ENCODE measurements around the gene MRTFA. TPM values are rescaled to one million over a fixed set of nuclear protein-coding genes. Genes with fewer than 3 reads are reported as not detected.

Gene MRTFA
- total RNA-seq, 1 donor: 34.0 TPM

DNA sequence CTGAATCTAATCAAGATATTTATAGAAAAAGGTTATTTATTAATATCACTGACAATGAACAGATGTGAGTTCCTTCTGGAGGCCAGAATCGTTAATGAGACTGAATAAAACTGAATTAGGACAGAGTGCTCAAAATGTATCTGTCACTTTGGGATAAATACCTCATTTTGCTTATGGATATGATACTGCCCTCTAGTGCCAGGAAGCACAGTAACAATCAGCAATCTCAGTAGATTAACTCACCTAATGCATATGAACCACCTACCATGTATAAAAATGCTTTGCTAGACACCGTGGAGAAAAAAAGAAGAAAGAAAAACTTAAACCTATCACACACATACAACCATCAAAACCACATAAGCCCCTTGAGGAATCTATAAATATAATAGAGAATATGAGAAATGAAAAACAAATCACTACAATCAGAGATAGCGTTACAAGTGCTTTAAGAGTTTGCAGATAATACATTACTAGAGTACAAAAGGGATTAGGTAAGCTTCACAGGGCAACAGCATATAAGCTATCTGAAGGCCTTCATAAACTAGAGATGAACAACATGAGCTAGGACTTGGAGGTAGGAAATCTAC is 148.8 kb downstream of the MRTFA start:
- no peaks in the 10 kb centered on the region for H3K9me3 ChIP-seq (ENCODE audit: low read depth, low read length)
- H3K4me2 ChIP-seq (ENCODE audit: insufficient read depth, low read length): no peak overlapping the region
- H3K4me3 ChIP-seq (ENCODE audit: insufficient read depth, low read length): no peak overlapping the region
- H3K36me3 ChIP-seq (ENCODE audit: insufficient read depth, low read length): no peaks in the 10 kb centered on the region
- H2AFZ ChIP-seq (ENCODE audit: low read length): no peak overlapping the region
- no peak overlapping the region for H3K27ac ChIP-seq (ENCODE audit: low read depth, low read length)
- peak; percentile 79 for DNase-seq (ENCODE audit: insufficient read length, low spot score, missing footprints)
- H3K4me1 ChIP-seq (ENCODE audit: insufficient read depth, low read length): peaks cover 34% of the 10 kb centered on the region
- peaks cover 28% of the 10 kb centered on the region for H4K20me1 ChIP-seq (ENCODE audit: insufficient read depth, low read length)
- H3K79me2 ChIP-seq (ENCODE audit: insufficient read depth, low read length): peaks cover 38% of the 10 kb centered on the region
- TF ChIP-seq CTCF (IDR thresholded peaks at IDR 0.05; ENCODE audit: extremely low read depth, low read depth, low read length): peak; percentile 84
- no peaks in the 10 kb centered on the region for H3K27me3 ChIP-seq (ENCODE audit: insufficient read depth, low read length)

GRCh38 chr22:40486962-40487602 is 149.4 kb downstream of the MRTFA start:
- no peaks in the 10 kb centered on the region for H3K9me3 ChIP-seq (ENCODE audit: low read depth, low read length)
- H3K36me3 ChIP-seq (ENCODE audit: insufficient read depth, low read length): no peaks in the 10 kb centered on the region
- no peak overlapping the region for H3K4me3 ChIP-seq (ENCODE audit: insufficient read depth, low read length)
- no peak for DNase-seq (ENCODE audit: insufficient read length, low spot score, missing footprints)
- no peaks in the 10 kb centered on the region for H3K27me3 ChIP-seq (ENCODE audit: insufficient read depth, low read length)
- TF ChIP-seq CTCF (IDR thresholded peaks at IDR 0.05; ENCODE audit: extremely low read depth, low read depth, low read length): no peak
- no peak overlapping the region for H2AFZ ChIP-seq (ENCODE audit: low read length)
- no peak overlapping the region for H3K4me2 ChIP-seq (ENCODE audit: insufficient read depth, low read length)
- peak overlapping the region; percentile 6 for H3K27ac ChIP-seq (ENCODE audit: low read depth, low read length)
- H3K4me1 ChIP-seq (ENCODE audit: insufficient read depth, low read length): peaks cover 32% of the 10 kb centered on the region
- H4K20me1 ChIP-seq (ENCODE audit: insufficient read depth, low read length): peaks cover 27% of the 10 kb centered on the region
- peaks cover 39% of the 10 kb centered on the region for H3K79me2 ChIP-seq (ENCODE audit: insufficient read depth, low read length)

DNA sequence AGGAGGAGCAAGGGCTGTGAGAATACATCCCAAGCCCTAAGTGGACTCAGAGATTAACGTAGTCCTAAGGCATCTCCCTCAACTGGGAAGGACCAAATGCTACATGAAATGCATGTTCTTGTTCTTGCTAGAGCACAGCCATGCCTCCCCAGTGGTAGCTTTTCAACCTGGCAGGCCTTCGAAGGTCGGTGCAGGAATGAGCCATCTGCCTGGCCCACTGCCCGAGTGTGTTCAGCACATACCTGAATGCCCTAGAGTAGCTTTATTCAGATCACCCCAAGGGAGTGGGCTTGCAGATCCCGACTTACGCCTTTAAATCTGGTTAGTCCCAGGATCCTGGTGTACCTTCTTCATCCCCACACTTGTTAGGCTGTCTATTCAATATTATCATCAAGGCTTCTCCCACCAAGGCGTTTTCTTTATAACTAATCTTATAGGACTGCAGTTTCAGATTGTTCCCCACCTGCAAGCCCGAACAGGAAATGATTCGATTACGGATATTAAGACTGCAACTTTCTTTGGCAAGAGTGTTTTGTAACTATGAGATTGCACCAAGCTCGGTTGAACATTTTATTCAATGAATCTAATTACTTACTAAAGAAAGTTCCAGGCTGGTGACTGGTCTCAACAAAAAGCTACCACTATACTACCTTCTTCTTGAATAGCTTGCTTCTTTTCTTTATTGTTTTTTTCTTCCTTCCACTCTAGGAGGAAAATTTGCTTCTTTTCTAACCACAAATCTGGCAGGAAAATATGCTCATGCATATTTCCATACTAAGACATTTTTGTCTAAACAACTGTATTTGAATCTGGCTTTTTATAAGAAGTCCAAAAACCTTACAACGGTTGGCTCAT is 150.5 kb downstream of the MRTFA start:
- H3K4me2 ChIP-seq (ENCODE audit: insufficient read depth, low read length): peak overlapping the region; percentile 1
- H3K27me3 ChIP-seq (ENCODE audit: insufficient read depth, low read length): no peaks in the 10 kb centered on the region
- H3K79me2 ChIP-seq (ENCODE audit: insufficient read depth, low read length): peaks cover 34% of the 10 kb centered on the region
- no peaks in the 10 kb centered on the region for H3K36me3 ChIP-seq (ENCODE audit: insufficient read depth, low read length)
- H2AFZ ChIP-seq (ENCODE audit: low read length): no peak overlapping the region
- peak overlapping the region; percentile 29 for H3K27ac ChIP-seq (ENCODE audit: low read depth, low read length)
- no peaks in the 10 kb centered on the region for H3K9me3 ChIP-seq (ENCODE audit: low read depth, low read length)
- H4K20me1 ChIP-seq (ENCODE audit: insufficient read depth, low read length): peaks cover 23% of the 10 kb centered on the region
- DNase-seq (ENCODE audit: insufficient read length, low spot score, missing footprints): peak; percentile 79
- H3K4me3 ChIP-seq (ENCODE audit: insufficient read depth, low read length): no peak overlapping the region
- no peak for TF ChIP-seq CTCF (IDR thresholded peaks at IDR 0.05; ENCODE audit: extremely low read depth, low read depth, low read length)
- H3K4me1 ChIP-seq (ENCODE audit: insufficient read depth, low read length): peaks cover 26% of the 10 kb centered on the region

Measured in osteoblast (primary cell).